ENCODE results near the gene JUND. TPM values are rescaled to one million over a fixed set of nuclear protein-coding genes. Genes with fewer than 3 reads are reported as not detected.

Gene JUND
- total RNA-seq, 2 experiments from 2014 or later = 339 to 357 TPM

- POLR2A ChIA-PET = interaction anchor here (0.6 to 2.1 kb wide), 2 partner anchors 12 to 16 kb away, joined by 4 to 10 read pairs; partner anchors contain the start of gene JUND
- CTCF ChIA-PET = interaction anchor here (1.0 to 1.5 kb wide), 4 partner anchors 10 to 42 kb away, joined by 3 to 12 read pairs (median 5); partner anchors contain the start of gene PGPEP1
These were observed 15.9 kb upstream of the JUND start for GRCh38 chr19:18297308-18297707.

- POLR2A ChIA-PET = interaction anchor here (0.5 to 6.5 kb wide), 3 partner anchors 8 to 203 kb away, joined by 4 to 281 read pairs (median 54); partner anchors contain the start of gene JUND
- CTCF ChIA-PET = interaction anchor here (6.6 kb wide), 1 partner anchor 15 kb away, joined by 137 read pairs; the partner anchor contains the start of gene JUND
These were observed 13.6 kb upstream of the JUND start for GRCh38 chr19:18295034-18295451.

GRCh38 chr19:18294467-18294864 lies 13.0 kb upstream of the JUND start:
- ChIA-PET CTCF (interaction anchor here (2.7 to 6.6 kb wide), 2 partner anchors 9 to 15 kb away, joined by 33 to 137 read pairs; partner anchors contain the start of gene JUND), POLR2A (interaction anchor here (0.5 to 6.5 kb wide), 3 partner anchors 9 to 203 kb away, joined by 4 to 281 read pairs (median 54); partner anchors contain the start of gene JUND)

- CTCF ChIA-PET = interaction anchor here (1.8 to 6.6 kb wide), 3 partner anchors 10 to 34 kb away, joined by 6 to 137 read pairs (median 33); partner anchors contain the start of gene JUND
- POLR2A ChIA-PET = interaction anchor here (2.1 to 6.5 kb wide), 3 partner anchors 10 to 28 kb away, joined by 16 to 281 read pairs (median 54); partner anchors contain the start of genes JUND and LSM4
These were observed 12.4 kb upstream of the JUND start for GRCh38 chr19:18293642-18294466.

- CTCF ChIA-PET = interaction anchor here (1.1 to 6.6 kb wide), 6 partner anchors 10 to 35 kb away, joined by 3 to 137 read pairs (median 8); partner anchors contain the start of genes JUND and LSM4
- POLR2A ChIA-PET = interaction anchor here (0.5 to 6.5 kb wide), 8 partner anchors 11 to 1310 kb away, joined by 3 to 281 read pairs (median 4); partner anchors contain the start of genes JUND and LSM4
These were observed 11.6 kb upstream of the JUND start for GRCh38 chr19:18292810-18293641.

GRCh38 chr19:18292462-18292809 lies 11.0 kb upstream of the JUND start:
- ChIA-PET POLR2A (interaction anchor here (0.5 to 6.5 kb wide), 7 partner anchors 11 to 901 kb away, joined by 3 to 281 read pairs (median 5); partner anchors contain the start of genes JUND and LSM4), CTCF (interaction anchor here (1.1 to 6.6 kb wide), 6 partner anchors 11 to 36 kb away, joined by 3 to 137 read pairs (median 8); partner anchors contain the start of genes JUND and LSM4)

GRCh38 chr19:18291590-18292461 lies 10.4 kb upstream of the JUND start:
- ChIA-PET POLR2A (interaction anchor here (0.5 to 6.5 kb wide), 5 partner anchors 11 to 190 kb away, joined by 3 to 281 read pairs (median 16); partner anchors contain the start of genes JUND and LSM4), CTCF (interaction anchor here (1.4 to 6.6 kb wide), 5 partner anchors 12 to 36 kb away, joined by 3 to 137 read pairs (median 10); partner anchors contain the start of genes JUND and LSM4)

- CTCF ChIA-PET = interaction anchor here (0.5 to 6.6 kb wide), 6 partner anchors 11 to 37 kb away, joined by 3 to 137 read pairs (median 7); partner anchors contain the start of gene JUND
- POLR2A ChIA-PET = interaction anchor here (2.6 to 6.5 kb wide), 3 partner anchors 10 to 14 kb away, joined by 33 to 281 read pairs (median 54); partner anchors contain the start of gene JUND
These were observed 9.7 kb upstream of the JUND start for GRCh38 chr19:18291019-18291524.

- ChIA-PET CTCF (interaction anchor here (0.5 to 6.6 kb wide), 6 partner anchors 11 to 38 kb away, joined by 3 to 137 read pairs (median 7); partner anchors contain the start of gene JUND), POLR2A (interaction anchor here (0.8 to 6.5 kb wide), 4 partner anchors 10 to 125 kb away, joined by 3 to 281 read pairs (median 18); partner anchors contain the start of genes JUND and LSM4)
These were observed 9.0 kb upstream of the JUND start for GRCh38 chr19:18290302-18291018.

- CTCF ChIA-PET = interaction anchor here (0.6 to 6.6 kb wide), 7 partner anchors 10 to 357 kb away, joined by 3 to 137 read pairs (median 7); partner anchors contain the start of genes CCDC124 and JUND
- POLR2A ChIA-PET = interaction anchor here (0.6 to 6.5 kb wide), 6 partner anchors 9 to 126 kb away, joined by 3 to 281 read pairs (median 11); partner anchors contain the start of genes JUND and LSM4
These were observed 8.3 kb upstream of the JUND start for GRCh38 chr19:18289471-18290301.

- POLR2A ChIA-PET = interaction anchor here (0.9 to 6.5 kb wide), 3 partner anchors 7 to 17 kb away, joined by 17 to 281 read pairs (median 33); partner anchors contain the start of gene JUND
- CTCF ChIA-PET = interaction anchor here (0.6 to 6.6 kb wide), 3 partner anchors 8 to 103 kb away, joined by 3 to 137 read pairs (median 5); partner anchors contain the start of gene JUND
These were observed 6.7 kb upstream of the JUND start for GRCh38 chr19:18287836-18288772.

GRCh38 chr19:18286973-18287635 lies 5.7 kb upstream of the JUND start:
- CTCF ChIA-PET = interaction anchor here (0.6 kb wide), 1 partner anchor 11 kb away, joined by 3 read pairs; no protein-coding TSS in a partner anchor
- POLR2A ChIA-PET = no interaction called here

GRCh38 chr19:18284712-18285360 lies 3.4 kb upstream of the JUND start:
- POLR2A ChIA-PET = interaction anchor here (0.7 to 1.2 kb wide), 3 partner anchors 13 to 34 kb away, joined by 3 to 4 read pairs (median 3); no protein-coding TSS in a partner anchor
- CTCF ChIA-PET = interaction anchor here (1.4 to 1.7 kb wide), 2 partner anchors 20 to 22 kb away, joined by 4 to 8 read pairs; no protein-coding TSS in a partner anchor

Data from activated CD8-positive, alpha-beta memory T cell treated with anti-CD3 and anti-CD28 coated beads for 36 hours (primary cell).